ENCODE data around the gene SAXO2. TPM values are rescaled to one million over a fixed set of nuclear protein-coding genes. Genes with fewer than 3 reads are reported as not detected.
"Not testable (repeated sequence)": the region's sequence is repeated elsewhere in the genome, so short reads cannot be mapped to it uniquely, and the experiment has no call there.

The SAXO2 gene
- total RNA-seq, 1 donor from 2014 or later: 12.3 TPM

DNA sequence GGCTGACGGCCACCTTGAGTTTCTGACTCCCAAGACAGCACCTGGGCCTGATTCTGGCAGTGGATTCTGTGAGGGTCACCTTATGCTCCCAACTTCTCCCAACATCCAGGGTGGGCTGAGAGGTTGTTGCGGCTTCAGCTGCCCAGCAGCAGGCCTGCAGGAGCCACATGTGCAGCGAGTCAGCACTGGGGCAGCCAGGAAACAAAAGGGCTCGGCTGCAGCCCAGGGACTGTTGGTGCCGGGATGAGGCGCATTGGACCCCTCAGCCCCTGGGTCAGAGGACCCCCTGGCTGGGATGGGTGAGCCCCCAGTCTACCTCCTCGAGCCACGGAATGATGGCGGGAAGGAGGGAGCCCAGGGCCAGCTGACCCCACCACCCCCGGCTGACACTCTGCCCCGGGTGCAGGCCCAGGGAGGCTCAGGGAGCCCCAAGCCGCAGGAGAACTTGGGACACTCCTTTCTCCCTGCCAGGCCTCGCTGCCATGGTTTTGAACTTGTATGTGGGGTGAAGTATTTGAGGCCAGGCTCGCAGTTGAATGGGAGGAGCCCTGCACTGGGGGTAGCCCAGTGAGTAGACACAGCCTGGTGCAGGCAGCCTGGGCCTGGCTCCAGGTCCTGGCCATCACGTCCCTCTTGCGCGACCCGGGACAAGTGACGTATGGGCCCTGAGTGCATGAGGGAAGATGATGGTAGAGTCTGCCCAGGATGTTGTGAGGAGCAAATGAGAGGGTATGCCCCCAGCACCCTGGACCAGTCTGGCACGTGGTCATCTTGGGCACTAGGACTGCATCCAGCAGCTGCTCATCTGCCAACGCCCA, 51.5 kb downstream of the SAXO2 start:
- not testable (repeated sequence) for DNase-seq (ENCODE audit: low spot score)

GRCh38 chr15:82314769-82315518, 52.3 kb downstream of the SAXO2 start:
- no peak for DNase-seq (ENCODE audit: low spot score)

DNA sequence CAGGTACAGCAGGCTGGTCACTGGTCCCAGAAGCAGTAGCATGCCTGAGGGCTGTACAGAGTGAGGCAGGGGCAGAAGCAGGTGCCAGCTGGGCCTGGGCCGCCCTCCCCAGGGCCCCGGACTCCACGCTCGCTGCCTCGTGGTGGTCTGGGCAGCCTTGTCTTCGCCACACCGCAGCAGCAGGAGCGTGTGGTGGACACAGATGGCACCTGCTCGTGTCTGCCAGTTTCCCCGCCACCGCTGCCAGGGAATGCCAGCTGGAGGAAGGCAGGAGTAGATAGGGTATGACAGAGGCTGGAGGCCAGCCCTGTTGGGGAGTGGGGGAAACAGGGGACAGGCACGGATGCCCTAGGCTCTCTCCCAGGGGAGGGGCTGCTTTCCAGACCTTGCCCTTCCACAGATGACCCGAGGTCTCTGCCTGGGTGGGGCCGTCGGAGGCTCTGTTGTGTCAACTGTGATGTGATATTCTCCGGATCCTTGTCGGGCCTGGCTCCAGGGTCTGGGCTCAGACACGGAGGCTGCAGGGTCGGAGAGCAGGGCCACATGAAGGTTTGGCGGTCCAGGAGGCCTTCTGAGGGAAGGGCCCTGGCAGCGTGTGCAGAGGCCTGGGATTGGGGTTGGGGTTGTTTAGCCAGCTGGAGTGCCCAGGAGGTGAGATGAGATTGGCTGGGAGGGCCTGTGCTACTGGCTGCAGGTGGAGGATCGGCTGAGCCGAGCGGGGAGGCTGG, 53.1 kb downstream of the SAXO2 start:
- DNase-seq (ENCODE audit: low spot score): no peak

DNA sequence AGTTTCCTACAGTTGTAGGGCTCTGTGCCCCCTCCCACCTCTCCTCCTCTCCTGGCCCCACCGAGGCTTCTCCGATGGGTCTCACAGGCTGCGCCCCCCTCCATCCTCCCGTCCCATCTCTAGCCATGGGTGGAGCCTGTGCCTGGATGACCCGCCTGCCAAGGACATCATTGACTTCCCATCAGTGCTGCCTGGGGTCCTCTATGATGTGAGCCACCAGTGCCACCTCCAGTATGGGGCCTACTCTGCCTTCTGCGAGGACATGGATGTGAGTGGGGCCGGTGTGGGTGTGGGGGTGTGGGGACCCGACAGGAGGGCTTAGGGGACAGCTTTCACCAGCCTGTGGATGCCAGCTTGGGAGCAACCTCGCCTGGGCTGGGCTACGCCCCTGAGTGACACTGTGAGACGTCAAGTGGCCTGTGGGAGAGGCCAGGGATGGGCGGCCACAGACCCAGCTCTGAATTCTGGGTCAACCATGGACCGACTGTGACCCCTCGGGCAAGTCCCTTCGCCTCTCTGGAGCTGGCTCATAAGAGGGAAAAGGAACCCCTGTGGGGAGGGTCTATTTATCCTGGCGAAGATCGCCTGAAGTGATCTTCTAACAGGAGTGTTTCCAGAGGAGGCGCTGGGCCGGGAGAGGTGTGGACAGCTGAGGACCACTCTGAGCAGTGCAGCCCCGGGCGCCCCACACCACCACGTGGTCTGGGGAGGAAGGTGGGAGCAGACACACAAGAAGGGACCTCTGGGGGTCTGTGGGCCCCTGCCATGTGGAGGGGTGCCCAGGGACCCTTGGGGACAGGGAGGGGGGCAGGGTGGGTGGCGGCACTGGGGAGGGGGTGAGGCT, 53.9 kb downstream of the SAXO2 start:
- DNase-seq (ENCODE audit: low spot score): not testable (repeated sequence)

- DNase-seq (ENCODE audit: low spot score): no peak
Observed at GRCh38 chr15:82317091-82317489, 54.5 kb downstream of the SAXO2 start.

GRCh38 chr15:82317516-82317915, 54.9 kb downstream of the SAXO2 start:
- DNase-seq (ENCODE audit: low spot score): not testable (repeated sequence)

DNA sequence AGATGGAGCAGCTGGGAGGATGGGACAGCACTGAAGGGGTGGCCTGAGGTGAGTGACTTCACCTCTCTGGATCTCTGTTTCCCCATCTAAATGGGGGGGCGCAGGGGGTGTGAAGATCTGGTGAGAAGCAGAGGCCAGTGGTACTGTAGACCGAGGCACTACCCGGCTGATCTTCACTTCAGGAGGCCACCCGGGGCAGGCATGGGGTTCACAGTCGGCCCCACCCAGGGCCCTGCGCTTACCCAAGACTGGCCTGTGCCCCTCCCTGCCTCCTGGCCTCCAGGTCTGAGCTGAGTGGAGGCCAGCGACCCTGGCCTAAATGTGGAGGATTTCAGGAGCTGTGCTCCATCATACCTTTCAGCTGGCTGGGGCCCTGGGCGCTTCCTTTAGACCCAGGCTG, 55.7 kb downstream of the SAXO2 start:
- DNase-seq (ENCODE audit: low spot score): not testable (repeated sequence)

- DNase-seq (ENCODE audit: low spot score): not testable (repeated sequence)
Observed at GRCh38 chr15:82319522-82320278, 57.1 kb downstream of the SAXO2 start.

DNA sequence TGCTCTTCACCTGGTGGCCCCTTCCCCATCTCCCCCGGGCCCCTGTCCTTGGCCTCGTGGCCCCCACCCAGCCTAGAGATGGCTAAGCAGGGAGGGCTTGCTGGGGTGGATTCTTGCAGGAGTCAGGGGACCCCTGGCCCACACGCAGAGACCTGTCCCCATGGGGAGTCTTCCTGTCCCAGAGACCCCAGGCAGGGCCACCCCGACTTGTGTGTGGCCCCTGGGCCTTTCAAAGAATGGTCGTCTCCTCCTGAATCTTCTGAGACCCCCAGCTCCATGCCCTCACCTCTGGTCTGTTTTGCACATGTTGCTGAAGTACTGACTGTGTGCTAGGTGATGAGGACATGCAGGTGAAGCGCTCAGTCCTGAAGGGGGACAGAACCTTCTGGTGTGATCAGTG, 58.2 kb downstream of the SAXO2 start:
- DNase-seq (ENCODE audit: low spot score): not testable (repeated sequence)

DNA sequence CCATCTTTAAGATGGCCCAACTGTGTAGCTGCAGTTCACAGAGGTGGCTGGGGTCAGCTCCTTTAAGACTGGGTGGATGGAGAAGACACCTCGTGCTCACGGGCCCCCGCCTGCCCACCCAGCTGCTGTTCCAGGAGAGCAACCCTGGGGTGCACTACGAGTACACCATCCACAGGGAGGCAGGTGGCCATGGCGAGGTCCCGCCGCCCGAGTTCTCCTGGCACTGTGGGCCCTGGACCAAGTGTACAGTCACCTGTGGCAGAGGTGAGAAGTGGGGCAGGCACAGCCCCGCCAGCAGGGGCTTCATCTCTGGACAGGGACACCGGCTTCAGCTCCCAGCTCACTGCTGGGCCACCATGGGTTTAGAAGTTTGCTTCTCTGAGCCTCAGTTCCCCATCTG, 59.9 kb downstream of the SAXO2 start:
- not testable (repeated sequence) for DNase-seq (ENCODE audit: low spot score)

GRCh38 chr15:82324831-82325230, 62.2 kb downstream of the SAXO2 start:
- DNase-seq (ENCODE audit: low spot score): not testable (repeated sequence)

DNA sequence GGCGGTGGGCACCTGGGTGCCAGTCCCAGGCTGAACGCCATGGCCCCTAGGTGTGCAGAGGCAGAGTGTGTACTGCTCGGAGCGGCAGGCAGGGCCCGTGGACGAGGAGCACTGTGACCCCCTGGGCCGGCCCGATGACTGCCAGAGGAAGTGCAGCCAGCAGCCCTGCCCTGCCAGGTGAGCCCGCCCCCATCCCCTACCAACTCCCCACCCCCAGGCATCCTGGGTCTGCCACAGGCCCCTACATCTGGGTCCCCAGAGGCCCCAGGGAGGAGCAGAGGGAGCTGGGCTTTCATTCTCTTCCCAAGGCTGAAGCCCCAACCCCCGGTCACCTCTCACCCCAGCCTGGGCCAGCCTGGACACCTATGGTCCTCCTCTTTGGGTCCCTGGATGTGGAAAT, 63.0 kb downstream of the SAXO2 start:
- DNase-seq (ENCODE audit: low spot score): not testable (repeated sequence)

- not testable (repeated sequence) for DNase-seq (ENCODE audit: low spot score)
Observed at GRCh38 chr15:82326896-82327295, 64.3 kb downstream of the SAXO2 start.

GRCh38 chr15:82327372-82327771, 64.8 kb downstream of the SAXO2 start:
- DNase-seq (ENCODE audit: low spot score): not testable (repeated sequence)

GRCh38 chr15:82329039-82329438, 66.4 kb downstream of the SAXO2 start:
- DNase-seq (ENCODE audit: low spot score): not testable (repeated sequence)

- DNase-seq (ENCODE audit: low spot score): not testable (repeated sequence)
Observed at GRCh38 chr15:82330921-82331320, 68.3 kb downstream of the SAXO2 start.

DNA sequence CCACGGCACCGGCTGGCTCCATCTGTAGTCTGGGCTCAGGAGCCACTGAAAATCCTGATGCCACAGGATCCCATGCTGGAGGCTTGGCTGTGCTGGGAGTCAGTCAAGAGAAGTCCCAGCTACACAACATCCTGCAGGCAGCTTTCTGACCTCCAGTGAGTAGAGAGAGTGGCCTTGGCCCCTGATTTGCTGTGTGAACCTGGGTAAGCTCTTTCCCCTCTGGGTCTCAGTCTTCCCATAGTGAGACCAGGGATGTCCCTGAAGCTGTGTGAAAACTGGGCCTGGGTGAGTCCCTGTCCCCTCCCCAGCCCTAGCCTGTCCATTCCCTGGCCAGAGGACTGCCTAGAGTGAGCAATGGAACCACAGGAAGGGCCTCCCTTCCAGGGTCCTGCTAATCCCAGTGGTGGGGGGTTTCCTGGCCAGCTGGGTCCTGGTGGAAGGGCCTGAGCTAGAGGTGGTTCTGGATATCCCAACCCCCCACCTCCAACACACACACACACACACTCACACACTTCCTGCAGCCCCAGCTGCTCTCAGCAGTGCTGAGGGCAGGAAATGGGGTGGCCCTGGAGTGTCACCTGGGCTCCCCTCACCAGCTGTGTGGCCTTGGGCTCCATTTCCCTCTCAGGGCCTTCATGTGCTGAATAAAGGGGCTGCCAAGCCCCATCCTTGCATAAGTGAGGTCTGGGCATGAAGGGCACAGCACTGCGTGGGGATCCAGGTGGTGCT, 69.1 kb downstream of the SAXO2 start:
- DNase-seq (ENCODE audit: low spot score): not testable (repeated sequence)

- not testable (repeated sequence) for DNase-seq (ENCODE audit: low spot score)
Observed at GRCh38 chr15:82332711-82333602, 70.3 kb downstream of the SAXO2 start.
